HepG2 (cell line): ENCODE measurements around the gene C1orf74. TPM values are rescaled to one million over a fixed set of nuclear protein-coding genes. Genes with fewer than 3 reads are reported as not detected.

ENCODE experiments used
- AHR ChIP-seq: IDR thresholded peaks from 2 replicates; pipeline ENCODE4 v1.6.1; 2018; ENCODE audit warnings: missing genetic modification reagents, missing compliant biosample characterization
- ATF1 ChIP-seq: IDR thresholded peaks from 2 replicates; pipeline ENCODE4 v1.6.1; 2016; ENCODE audit warnings: mild to moderate bottlenecking, control low read depth
- GPN1 ChIP-seq: sonication (generic); formaldehyde crosslinking; IDR thresholded peaks from 2 replicates; pipeline ENCODE4 v1.5.1; 2020; ENCODE audit warnings: missing genetic modification reagents, borderline replicate concordance
- HOXA7 ChIP-seq: sonication (generic); formaldehyde crosslinking; IDR thresholded peaks from 2 replicates; pipeline ENCODE4 v1.8.1; 2022; ENCODE audit warnings: mild to moderate bottlenecking, missing genetic modification reagents, moderate library complexity
- JUNB ChIP-seq: sonication (generic); formaldehyde crosslinking; IDR thresholded peaks from 2 replicates; pipeline ENCODE4 v1.8.0; 2022; ENCODE audit warnings: missing genetic modification reagents, mild to moderate bottlenecking, borderline replicate concordance
- KLF15 ChIP-seq: sonication (generic); formaldehyde crosslinking; IDR thresholded peaks from 2 replicates; pipeline ENCODE4 v1.8.1; 2023; ENCODE audit warnings: borderline replicate concordance, mild to moderate bottlenecking, inconsistent platforms, missing genetic modification reagents, mixed read lengths
- KLF6 ChIP-seq: IDR thresholded peaks from 2 replicates; pipeline ENCODE4 v1.8.0; 2016; ENCODE audit warnings: missing biosample characterization, missing genetic modification reagents
- ZNF256 ChIP-seq: sonication (generic); formaldehyde crosslinking; conservative IDR thresholded peaks from 2 replicates; pipeline ENCODE4 v1.4.0; 2020; ENCODE audit warnings: missing genetic modification reagents
- ZNF747 ChIP-seq: sonication (generic); formaldehyde crosslinking; IDR thresholded peaks from 2 replicates; pipeline ENCODE4 v1.8.1; 2023; ENCODE audit warnings: missing genetic modification reagents, mild to moderate bottlenecking, borderline replicate concordance
- ZNF75D ChIP-seq: sonication (generic); formaldehyde crosslinking; IDR thresholded peaks from 2 replicates; pipeline ENCODE4 v1.8.1; 2023; ENCODE audit warnings: missing genetic modification reagents, mild to moderate bottlenecking, borderline replicate concordance
- ZNF776 ChIP-seq: sonication (generic); formaldehyde crosslinking; IDR thresholded peaks from 2 replicates; pipeline ENCODE4 v1.4.0; 2020; ENCODE audit warnings: mild to moderate bottlenecking, missing genetic modification reagents
- ZNF780A ChIP-seq: sonication (generic); formaldehyde crosslinking; IDR thresholded peaks from 2 replicates; pipeline ENCODE4 v1.8.0; 2022; ENCODE audit warnings: mild to moderate bottlenecking, missing genetic modification reagents, moderate library complexity
- polyA plus RNA-seq, 8 experiments: library from polyadenylated mRNA; depleted of rRNA in 3 of 8; stranded (reverse) in 7 of 8; unstranded in 1 of 8; fragments of >200 nt; fragmentation: Illumina TruSeq in 4 of 8; extraction: Trizol in 4 of 8; gene quantifications; 2 replicates each; pipeline versions ENCODE4 v1.2.1 to v1.2.3, GENCODE V29; 2011 to 2016; ENCODE audit warnings: low read depth in 4 of 8, missing spikeins in 1 of 8, mixed read lengths in 1 of 8; ENCODE audit not compliant: insufficient read depth in 1 of 8
- total RNA-seq, 5 experiments: library from RNA; depleted of rRNA; stranded (reverse); fragments of >200 nt; fragmentation: Illumina TruSeq; extraction: Trizol; gene quantifications; 2 replicates each; pipeline ENCODE4 v1.2.3, GENCODE V29; 2016; ENCODE audit warnings: low read depth in 1 of 5
- TF ChIP-seq, protein P1 (sequence below): sonication (generic); formaldehyde crosslinking; IDR thresholded peaks from 2 replicates; pipeline ENCODE4 v1.4.0; 2020; ENCODE audit warnings: missing genetic modification reagents, borderline replicate concordance
- TF ChIP-seq, protein P2 (sequence below): sonication (generic); formaldehyde crosslinking; IDR thresholded peaks from 2 replicates; pipeline ENCODE4 v1.8.1; 2022; ENCODE audit warnings: mild to moderate bottlenecking, missing genetic modification reagents
- TF ChIP-seq, protein P3 (sequence below): sonication (generic); formaldehyde crosslinking; IDR thresholded peaks from 2 replicates; pipeline ENCODE4 v1.9.0; 2021; ENCODE audit warnings: missing genetic modification reagents, borderline replicate concordance
- TF ChIP-seq, protein P4 (sequence below), 2 experiments: fragments of 450-650 bp in 1 of 2; sonication (generic) in 1 of 2; formaldehyde crosslinking in 1 of 2; IDR thresholded peaks; 2 replicates each; pipeline versions ENCODE4 v1.6.1 to v1.8.0; 2016 to 2022; ENCODE audit warnings: antibody characterized with exemption in 1 of 2, mild to moderate bottlenecking in 1 of 2, missing genetic modification reagents in 1 of 2

The C1orf74 gene
- total and polyA plus RNA-seq, 2 of the 13 experiments (the other 11 are each of a cell fraction or from before 2014, with no cell fraction given): 0.33 to 0.71 TPM

DNA sequence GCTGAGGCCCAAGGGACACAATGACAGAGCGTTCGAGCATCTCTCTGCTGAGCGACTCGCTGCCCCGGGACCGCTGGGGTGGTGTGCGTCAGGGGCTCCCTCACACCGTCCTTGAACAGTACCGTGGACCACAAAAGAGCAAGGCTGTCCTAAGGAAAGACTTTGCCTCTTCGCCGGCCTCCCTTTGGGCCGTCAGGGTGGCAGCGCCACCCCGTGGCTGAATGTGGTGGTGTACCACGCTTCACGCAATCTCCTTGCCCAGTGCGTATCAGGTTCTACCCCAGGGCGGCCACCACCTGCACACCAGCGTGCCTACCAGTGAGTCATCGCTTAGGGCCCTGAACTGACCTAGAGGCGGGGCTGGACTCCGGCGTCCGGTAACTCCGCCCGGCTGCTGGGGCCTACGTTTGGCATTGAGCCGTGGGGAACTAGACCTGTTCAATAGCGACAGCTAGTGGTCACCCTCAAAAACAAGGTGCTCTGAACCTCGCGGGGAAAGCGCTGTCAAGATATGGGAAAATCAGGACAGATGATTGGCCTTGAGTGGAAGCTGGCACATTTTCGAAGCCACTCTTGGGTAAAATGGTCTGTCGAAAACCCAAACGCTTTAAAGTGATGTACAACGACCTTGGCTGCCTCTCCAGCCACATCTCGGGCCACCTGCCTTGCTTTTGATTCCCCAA is 36.6 kb downstream of the C1orf74 start (continued):
- TF ChIP-seq, protein P1, sequence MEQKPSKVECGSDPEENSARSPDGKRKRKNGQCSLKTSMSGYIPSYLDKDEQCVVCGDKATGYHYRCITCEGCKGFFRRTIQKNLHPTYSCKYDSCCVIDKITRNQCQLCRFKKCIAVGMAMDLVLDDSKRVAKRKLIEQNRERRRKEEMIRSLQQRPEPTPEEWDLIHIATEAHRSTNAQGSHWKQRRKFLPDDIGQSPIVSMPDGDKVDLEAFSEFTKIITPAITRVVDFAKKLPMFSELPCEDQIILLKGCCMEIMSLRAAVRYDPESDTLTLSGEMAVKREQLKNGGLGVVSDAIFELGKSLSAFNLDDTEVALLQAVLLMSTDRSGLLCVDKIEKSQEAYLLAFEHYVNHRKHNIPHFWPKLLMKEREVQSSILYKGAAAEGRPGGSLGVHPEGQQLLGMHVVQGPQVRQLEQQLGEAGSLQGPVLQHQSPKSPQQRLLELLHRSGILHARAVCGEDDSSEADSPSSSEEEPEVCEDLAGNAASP (CRISPR knock-in tag): peak; percentile 71; the same call in 1 of the 2 replicates
- TF ChIP-seq JUNB (CRISPR knock-in tag): peak; percentile 68; the same call in 1 of the 2 replicates
- peak; percentile 54; the same call in 1 of the 2 replicates for TF ChIP-seq AHR (CRISPR knock-in tag)
- no peak for TF ChIP-seq ATF1 (CRISPR knock-in tag)
- TF ChIP-seq, protein P2, sequence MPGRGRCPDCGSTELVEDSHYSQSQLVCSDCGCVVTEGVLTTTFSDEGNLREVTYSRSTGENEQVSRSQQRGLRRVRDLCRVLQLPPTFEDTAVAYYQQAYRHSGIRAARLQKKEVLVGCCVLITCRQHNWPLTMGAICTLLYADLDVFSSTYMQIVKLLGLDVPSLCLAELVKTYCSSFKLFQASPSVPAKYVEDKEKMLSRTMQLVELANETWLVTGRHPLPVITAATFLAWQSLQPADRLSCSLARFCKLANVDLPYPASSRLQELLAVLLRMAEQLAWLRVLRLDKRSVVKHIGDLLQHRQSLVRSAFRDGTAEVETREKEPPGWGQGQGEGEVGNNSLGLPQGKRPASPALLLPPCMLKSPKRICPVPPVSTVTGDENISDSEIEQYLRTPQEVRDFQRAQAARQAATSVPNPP (CRISPR knock-in tag): no peak
- TF ChIP-seq HOXA7 (CRISPR knock-in tag): no peak
- no peak for TF ChIP-seq GPN1 (CRISPR knock-in tag)
- no peak for TF ChIP-seq KLF15 (CRISPR knock-in tag)
- no peak for TF ChIP-seq ZNF75D
- no peak for TF ChIP-seq ZNF747 (CRISPR knock-in tag)
- TF ChIP-seq, protein P3, sequence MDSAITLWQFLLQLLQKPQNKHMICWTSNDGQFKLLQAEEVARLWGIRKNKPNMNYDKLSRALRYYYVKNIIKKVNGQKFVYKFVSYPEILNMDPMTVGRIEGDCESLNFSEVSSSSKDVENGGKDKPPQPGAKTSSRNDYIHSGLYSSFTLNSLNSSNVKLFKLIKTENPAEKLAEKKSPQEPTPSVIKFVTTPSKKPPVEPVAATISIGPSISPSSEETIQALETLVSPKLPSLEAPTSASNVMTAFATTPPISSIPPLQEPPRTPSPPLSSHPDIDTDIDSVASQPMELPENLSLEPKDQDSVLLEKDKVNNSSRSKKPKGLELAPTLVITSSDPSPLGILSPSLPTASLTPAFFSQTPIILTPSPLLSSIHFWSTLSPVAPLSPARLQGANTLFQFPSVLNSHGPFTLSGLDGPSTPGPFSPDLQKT (CRISPR knock-in tag): no peak
- TF ChIP-seq ZNF776 (CRISPR knock-in tag): no peak
- no peak for TF ChIP-seq ZNF256 (CRISPR knock-in tag)
- TF ChIP-seq ZNF780A (CRISPR knock-in tag): no peak
- TF ChIP-seq, protein P4, sequence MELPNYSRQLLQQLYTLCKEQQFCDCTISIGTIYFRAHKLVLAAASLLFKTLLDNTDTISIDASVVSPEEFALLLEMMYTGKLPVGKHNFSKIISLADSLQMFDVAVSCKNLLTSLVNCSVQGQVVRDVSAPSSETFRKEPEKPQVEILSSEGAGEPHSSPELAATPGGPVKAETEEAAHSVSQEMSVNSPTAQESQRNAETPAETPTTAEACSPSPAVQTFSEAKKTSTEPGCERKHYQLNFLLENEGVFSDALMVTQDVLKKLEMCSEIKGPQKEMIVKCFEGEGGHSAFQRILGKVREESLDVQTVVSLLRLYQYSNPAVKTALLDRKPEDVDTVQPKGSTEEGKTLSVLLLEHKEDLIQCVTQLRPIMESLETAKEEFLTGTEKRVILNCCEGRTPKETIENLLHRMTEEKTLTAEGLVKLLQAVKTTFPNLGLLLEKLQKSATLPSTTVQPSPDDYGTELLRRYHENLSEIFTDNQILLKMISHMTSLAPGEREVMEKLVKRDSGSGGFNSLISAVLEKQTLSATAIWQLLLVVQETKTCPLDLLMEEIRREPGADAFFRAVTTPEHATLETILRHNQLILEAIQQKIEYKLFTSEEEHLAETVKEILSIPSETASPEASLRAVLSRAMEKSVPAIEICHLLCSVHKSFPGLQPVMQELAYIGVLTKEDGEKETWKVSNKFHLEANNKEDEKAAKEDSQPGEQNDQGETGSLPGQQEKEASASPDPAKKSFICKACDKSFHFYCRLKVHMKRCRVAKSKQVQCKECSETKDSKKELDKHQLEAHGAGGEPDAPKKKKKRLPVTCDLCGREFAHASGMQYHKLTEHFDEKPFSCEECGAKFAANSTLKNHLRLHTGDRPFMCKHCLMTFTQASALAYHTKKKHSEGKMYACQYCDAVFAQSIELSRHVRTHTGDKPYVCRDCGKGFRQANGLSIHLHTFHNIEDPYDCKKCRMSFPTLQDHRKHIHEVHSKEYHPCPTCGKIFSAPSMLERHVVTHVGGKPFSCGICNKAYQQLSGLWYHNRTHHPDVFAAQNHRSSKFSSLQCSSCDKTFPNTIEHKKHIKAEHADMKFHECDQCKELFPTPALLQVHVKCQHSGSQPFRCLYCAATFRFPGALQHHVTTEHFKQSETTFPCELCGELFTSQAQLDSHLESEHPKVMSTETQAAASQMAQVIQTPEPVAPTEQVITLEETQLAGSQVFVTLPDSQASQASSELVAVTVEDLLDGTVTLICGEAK (IDR thresholded peaks at IDR 0.05): no peak
- TF ChIP-seq, protein P4 (CRISPR knock-in tag; IDR thresholded peaks at IDR 0.05): no peak
- TF ChIP-seq KLF6 (CRISPR knock-in tag): no peak
